H9 (cell line): ENCODE measurements around the gene PFN1. TPM values are rescaled to one million over a fixed set of nuclear protein-coding genes. Genes with fewer than 3 reads are reported as not detected.

Experiments used
- DNase-seq: peaks from one replicate; pipeline ENCODE4 v3.0.0-alpha.2; 2017
- H2AFZ ChIP-seq: one replicate; pipeline ENCODE4 v1.6.1; 2013; ENCODE audit warnings: mild to moderate bottlenecking, low read length, control low read depth, moderate library complexity
- H2AK5ac ChIP-seq: 2 replicates; pipeline ENCODE4 v1.6.1; 2013; ENCODE audit warnings: low read length, control low read depth, mixed read lengths; ENCODE audit not compliant: insufficient read length
- H2BK120ac ChIP-seq: one replicate; pipeline ENCODE4 v1.6.1; 2013; ENCODE audit warnings: low read depth, mild to moderate bottlenecking, low read length, control low read depth, inconsistent platforms; ENCODE audit not compliant: poor library complexity, severe bottlenecking
- H2BK12ac ChIP-seq: 2 replicates; pipeline ENCODE4 v1.6.1; 2013; ENCODE audit warnings: low read length, control low read depth, mixed read lengths, low read depth; ENCODE audit not compliant: insufficient read length
- H2BK15ac ChIP-seq: 2 replicates; pipeline ENCODE4 v1.6.1; 2013; ENCODE audit warnings: low read depth, low read length, control low read depth
- H2BK20ac ChIP-seq: one replicate; pipeline ENCODE4 v1.6.1; 2013; ENCODE audit warnings: low read depth, mild to moderate bottlenecking, low read length, control low read depth, inconsistent platforms; ENCODE audit not compliant: poor library complexity, severe bottlenecking
- H2BK5ac ChIP-seq: 2 replicates; pipeline ENCODE4 v1.6.1; 2013; ENCODE audit warnings: low read length, control low read depth, mixed read lengths; ENCODE audit not compliant: insufficient read length
- H3K14ac ChIP-seq: 2 replicates; pipeline ENCODE4 v1.6.1; 2013; ENCODE audit warnings: low read length, control low read depth; ENCODE audit not compliant: insufficient read depth
- H3K18ac ChIP-seq: 2 replicates; pipeline ENCODE4 v1.6.1; 2013; ENCODE audit warnings: low read depth, mild to moderate bottlenecking, mixed read lengths, low read length, control low read depth; ENCODE audit not compliant: insufficient read length
- H3K23ac ChIP-seq: 2 replicates; pipeline ENCODE4 v1.6.1; 2013; ENCODE audit warnings: low read length, control low read depth, mixed read lengths, low read depth; ENCODE audit not compliant: insufficient read length
- H3K23me2 ChIP-seq: 2 replicates; pipeline ENCODE4 v1.6.1; 2013; ENCODE audit warnings: low read depth, mild to moderate bottlenecking, mixed read lengths, low read length, control low read depth; ENCODE audit not compliant: insufficient read length, poor library complexity, severe bottlenecking
- H3K27ac ChIP-seq: 2 replicates; pipeline ENCODE4 v1.5.1; 2013; ENCODE audit warnings: low read length, control low read depth, mixed read lengths, low read depth; ENCODE audit not compliant: insufficient read length
- H3K27me3 ChIP-seq: 2 replicates; pipeline ENCODE4 v1.6.1; 2013; ENCODE audit warnings: low read length, control low read depth, inconsistent platforms; ENCODE audit not compliant: insufficient read depth
- H3K4ac ChIP-seq: 2 replicates; pipeline ENCODE4 v1.6.1; 2013; ENCODE audit warnings: low read depth, mild to moderate bottlenecking, control low read depth, inconsistent platforms, low read length, moderate library complexity
- H3K4me1 ChIP-seq: 2 replicates; pipeline ENCODE4 v1.6.1; 2013; ENCODE audit warnings: low read length, control low read depth, inconsistent platforms; ENCODE audit not compliant: insufficient read depth
- H3K4me2 ChIP-seq: 2 replicates; pipeline ENCODE4 v1.6.1; 2013; ENCODE audit warnings: low read length, control low read depth, mixed read lengths; ENCODE audit not compliant: insufficient read length, insufficient read depth
- H3K56ac ChIP-seq: 2 replicates; pipeline ENCODE4 v1.6.1; 2013; ENCODE audit warnings: low read depth, mild to moderate bottlenecking, mixed read lengths, low read length, control low read depth; ENCODE audit not compliant: insufficient read length
- H3K79me1 ChIP-seq: 2 replicates; pipeline ENCODE4 v1.6.1; 2013; ENCODE audit warnings: low read depth, mild to moderate bottlenecking, moderate library complexity, low read length, control low read depth, inconsistent platforms; ENCODE audit not compliant: insufficient read depth, poor library complexity, severe bottlenecking
- H3K79me2 ChIP-seq: 2 replicates; pipeline ENCODE4 v1.6.1; 2013; ENCODE audit warnings: low read length, control low read depth, inconsistent platforms; ENCODE audit not compliant: insufficient read depth
- H3K9ac ChIP-seq: 2 replicates; pipeline ENCODE4 v1.6.1; 2013; ENCODE audit warnings: low read length, control low read depth, mixed read lengths; ENCODE audit not compliant: insufficient read length; ENCODE audit errors: extremely low read depth
- H3K9me3 ChIP-seq: one replicate; pipeline ENCODE4 v1.6.1; 2013; ENCODE audit warnings: low read depth, low read length, inconsistent platforms; ENCODE audit not compliant: control insufficient read depth
- H3T11ph ChIP-seq: one replicate; pipeline ENCODE4 v1.6.1; 2013; ENCODE audit warnings: mild to moderate bottlenecking, low read length, control low read depth, inconsistent platforms
- H4K20me1 ChIP-seq: one replicate; pipeline ENCODE4 v1.6.1; 2013; ENCODE audit not compliant: control insufficient read depth, insufficient read length, insufficient read depth
- H4K5ac ChIP-seq: 2 replicates; pipeline ENCODE4 v1.6.1; 2013; ENCODE audit warnings: low read depth, mild to moderate bottlenecking, mixed read lengths, low read length, control low read depth; ENCODE audit not compliant: insufficient read length
- H4K8ac ChIP-seq: replicated peaks from 2 replicates; pipeline ENCODE4 v1.6.1; 2013; ENCODE audit warnings: low read length, control low read depth, mixed read lengths, low read depth; ENCODE audit not compliant: insufficient read length
- H4K91ac ChIP-seq: 2 replicates; pipeline ENCODE4 v1.6.1; 2013; ENCODE audit warnings: low read depth, mild to moderate bottlenecking, moderate library complexity, mixed read lengths, low read length, control low read depth; ENCODE audit not compliant: insufficient read length
- H3K27ac Mint-ChIP-seq, 3 experiments: 2 replicates in 2 of 3; 3 replicates in 1 of 3; pipeline ENCODE4 v1.8.0; 2020 to 2021; ENCODE audit warnings: mixed read lengths in 3 of 3, mild to moderate bottlenecking in 1 of 3, moderate library complexity in 1 of 3
- H3K27me3 Mint-ChIP-seq: 2 replicates; pipeline ENCODE4 v1.8.0; 2021; ENCODE audit warnings: low read depth, mild to moderate bottlenecking, moderate library complexity, mixed read lengths
- H3K36me3 Mint-ChIP-seq, 3 experiments: 2 replicates in 2 of 3; 3 replicates in 1 of 3; pipeline ENCODE4 v1.8.0; 2020 to 2021; ENCODE audit warnings: low read depth in 3 of 3, mixed read lengths in 3 of 3; ENCODE audit not compliant: insufficient read depth in 1 of 3
- H3K4me1 Mint-ChIP-seq, 2 experiments: 2 replicates each; pipeline ENCODE4 v1.8.0; 2020; ENCODE audit warnings: mixed read lengths in 2 of 2
- H3K4me3 Mint-ChIP-seq, 2 experiments: 2 replicates in 1 of 2; 3 replicates in 1 of 2; pipeline ENCODE4 v1.8.0; 2020 to 2021; ENCODE audit warnings: mild to moderate bottlenecking in 2 of 2, mixed read lengths in 2 of 2, moderate library complexity in 1 of 2
- H3K9me3 Mint-ChIP-seq, 2 experiments: 2 replicates in 1 of 2; 3 replicates in 1 of 2; pipeline ENCODE4 v1.8.0; 2020; ENCODE audit warnings: mild to moderate bottlenecking in 2 of 2, mixed read lengths in 2 of 2, moderate library complexity in 1 of 2
- WGBS: extraction: QIAGEN DNeasy Blood & Tissue Kit; methylation state at CpG from one replicate; pipeline ENCODE4 v1.1.7; 2013; ENCODE audit warnings: missing lambda C conversion rate, low lambda C conversion rate, mixed read lengths; ENCODE audit not compliant: insufficient read length; ENCODE audit errors: extremely low coverage; 5-methylcytosine and 5-hydroxymethylcytosine counted together
- total RNA-seq: library from RNA; stranded (reverse); gene quantifications from 2 replicates; pipeline ENCODE4 v1.2.1, GENCODE V29; 2021
- TF ChIP-seq, protein P1 (sequence below): fragments of 200-600 bp; sonication (generic); conservative IDR thresholded peaks from 3 replicates; pipeline ENCODE4 v1.8.0; 2021; ENCODE audit warnings: antibody characterized with exemption, mild to moderate bottlenecking

Gene PFN1
- total RNA-seq, 1 experiment from 2014 or later = 1,149 TPM

DNA sequence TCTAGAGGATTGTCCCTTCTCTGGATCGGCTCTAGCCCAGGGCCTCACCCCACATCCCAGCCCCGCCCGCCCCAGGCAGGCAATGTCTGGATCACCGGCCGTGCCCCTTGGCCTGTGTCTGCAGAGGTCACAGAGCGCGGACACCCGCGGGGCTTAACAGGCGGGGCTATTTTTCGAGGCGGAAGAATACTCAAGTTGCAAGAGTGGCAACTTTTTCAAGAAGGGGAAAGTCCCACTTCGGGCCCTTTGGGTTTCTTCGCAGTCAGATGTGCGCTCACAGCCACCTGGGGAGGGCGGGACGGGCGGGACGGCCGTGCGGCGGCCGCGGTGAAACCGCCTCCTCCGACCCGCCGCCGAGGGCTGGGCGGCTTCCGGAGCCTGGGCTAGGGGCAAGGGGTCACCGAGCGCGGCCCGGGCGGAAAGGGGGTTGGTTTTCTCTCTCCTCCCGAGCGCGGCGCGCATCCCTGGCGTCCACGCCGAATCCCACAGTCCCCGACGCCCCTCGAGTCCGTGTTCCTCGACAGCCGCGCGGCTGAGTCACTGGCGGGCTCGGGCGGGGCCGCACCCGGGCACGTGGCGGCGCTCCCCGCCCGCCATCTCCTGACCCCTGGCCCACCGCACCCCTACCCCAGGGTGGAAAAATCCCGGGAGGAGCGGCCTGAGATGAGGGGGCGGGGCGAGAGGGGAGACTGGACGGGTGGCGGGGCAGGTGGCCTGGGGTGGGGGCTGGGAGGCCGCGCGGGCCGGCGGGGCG is 1.2 kb upstream of the PFN1 start:
- Histone ChIP-seq H4K20me1 (no peaks in the 10 kb centered on the region), H3K27me3 (no peaks in the 10 kb centered on the region), H2AK5ac (no peak overlapping the region), H3K79me2 (peaks cover 13% of the 10 kb centered on the region; the same call in 1 of the 2 replicates), H3K4me1 (peaks cover 4% of the 10 kb centered on the region; the same call in 1 of the 2 replicates), H3K23ac (no peak overlapping the region), H3T11ph (no peak overlapping the region), H3K9me3 (no peaks in the 10 kb centered on the region), H3K9ac (peak overlapping the region; percentile 70), H2BK12ac (no peak overlapping the region), H2BK20ac (no peak overlapping the region), H3K27ac (peak overlapping the region; percentile 78), H2BK120ac (no peak overlapping the region), H2BK5ac (no peak overlapping the region), H3K4ac (no peak overlapping the region), H3K18ac (peak overlapping the region; percentile 95), H4K8ac (no peak overlapping the region), H2BK15ac (no peak overlapping the region), H3K14ac (peak overlapping the region; percentile 97), H3K56ac (no peak overlapping the region), H3K23me2 (peaks cover 23% of the 10 kb centered on the region), H4K5ac (no peak overlapping the region), H2AFZ (no peak overlapping the region), H3K4me2 (peak overlapping the region; percentile 72), H4K91ac (no peak overlapping the region), H3K79me1 (peaks cover 4% of the 10 kb centered on the region)
- peaks cover 5% of the 10 kb centered on the region for H3K27me3 Mint-ChIP-seq
- WGBS = no CpG with 5 or more reads among the region's 75 CpGs
- H3K36me3 Mint-ChIP-seq = peaks cover 20 to 30% (median 26%) of the 10 kb centered on the region in 3 experiments
- peaks cover 0 to 2% of the 10 kb centered on the region in 2 experiments; a peak in 2 of 5 replicates for H3K9me3 Mint-ChIP-seq
- peaks cover 44 to 45% of the 10 kb centered on the region in 2 experiments for H3K4me1 Mint-ChIP-seq
- peak overlapping the region; percentile 82 to 95 for H3K4me3 Mint-ChIP-seq
- peak; percentile 84 for DNase-seq
- TF ChIP-seq, protein P1, sequence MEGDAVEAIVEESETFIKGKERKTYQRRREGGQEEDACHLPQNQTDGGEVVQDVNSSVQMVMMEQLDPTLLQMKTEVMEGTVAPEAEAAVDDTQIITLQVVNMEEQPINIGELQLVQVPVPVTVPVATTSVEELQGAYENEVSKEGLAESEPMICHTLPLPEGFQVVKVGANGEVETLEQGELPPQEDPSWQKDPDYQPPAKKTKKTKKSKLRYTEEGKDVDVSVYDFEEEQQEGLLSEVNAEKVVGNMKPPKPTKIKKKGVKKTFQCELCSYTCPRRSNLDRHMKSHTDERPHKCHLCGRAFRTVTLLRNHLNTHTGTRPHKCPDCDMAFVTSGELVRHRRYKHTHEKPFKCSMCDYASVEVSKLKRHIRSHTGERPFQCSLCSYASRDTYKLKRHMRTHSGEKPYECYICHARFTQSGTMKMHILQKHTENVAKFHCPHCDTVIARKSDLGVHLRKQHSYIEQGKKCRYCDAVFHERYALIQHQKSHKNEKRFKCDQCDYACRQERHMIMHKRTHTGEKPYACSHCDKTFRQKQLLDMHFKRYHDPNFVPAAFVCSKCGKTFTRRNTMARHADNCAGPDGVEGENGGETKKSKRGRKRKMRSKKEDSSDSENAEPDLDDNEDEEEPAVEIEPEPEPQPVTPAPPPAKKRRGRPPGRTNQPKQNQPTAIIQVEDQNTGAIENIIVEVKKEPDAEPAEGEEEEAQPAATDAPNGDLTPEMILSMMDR = no peak
- peak overlapping the region; percentile 90 to 92 (median 91); a peak in 6 of 7 replicates for H3K27ac Mint-ChIP-seq
